T-helper 17 cell (primary cell): ENCODE results near the gene TOX3. TPM values are rescaled to one million over a fixed set of nuclear protein-coding genes. Genes with fewer than 3 reads are reported as not detected.

Experiments
- ATAC-seq: fragments of 150-1000 bp; cut with Tn5 transposase; 2 replicates; pipeline ENCODE4 v1.10.0; 2021; ENCODE audit warnings: mild to moderate bottlenecking, moderate library complexity
- DNase-seq, 3 donors: peaks; one replicate each; pipeline versions ENCODE4 v3.0.0 to v3.0.0-alpha.2; 2020 to 2021
- H3K9me3 ChIP-seq: one replicate; pipeline ENCODE4 v1.7.0; 2013; ENCODE audit warnings: low read length, mild to moderate bottlenecking; ENCODE audit not compliant: control insufficient read depth, poor library complexity, severe bottlenecking
- H3K27ac Mint-ChIP-seq: one replicate; pipeline ENCODE4 v1.8.0; 2022; ENCODE audit warnings: mild to moderate bottlenecking, moderate library complexity, mixed read lengths
- H3K27me3 Mint-ChIP-seq: one replicate; pipeline ENCODE4 v1.8.0; 2022; ENCODE audit warnings: mixed read lengths
- H3K36me3 Mint-ChIP-seq: one replicate; pipeline ENCODE4 v1.8.0; 2022; ENCODE audit warnings: low read depth, mixed read lengths
- H3K4me1 Mint-ChIP-seq: one replicate; pipeline ENCODE4 v1.8.0; 2022; ENCODE audit warnings: mild to moderate bottlenecking, mixed read lengths
- H3K4me3 Mint-ChIP-seq: one replicate; pipeline ENCODE4 v1.8.0; 2022; ENCODE audit warnings: mild to moderate bottlenecking, moderate library complexity, mixed read lengths
- total RNA-seq, 4 donors: library from RNA in 2 of 4; stranded (reverse) in 2 of 4; gene quantifications; one replicate each; pipeline ENCODE4 v1.2.3 and lab custom pipeline; 2022 to 2026

The TOX3 gene
- total RNA-seq, 2 donors from 2014 or later = not detected

DNA sequence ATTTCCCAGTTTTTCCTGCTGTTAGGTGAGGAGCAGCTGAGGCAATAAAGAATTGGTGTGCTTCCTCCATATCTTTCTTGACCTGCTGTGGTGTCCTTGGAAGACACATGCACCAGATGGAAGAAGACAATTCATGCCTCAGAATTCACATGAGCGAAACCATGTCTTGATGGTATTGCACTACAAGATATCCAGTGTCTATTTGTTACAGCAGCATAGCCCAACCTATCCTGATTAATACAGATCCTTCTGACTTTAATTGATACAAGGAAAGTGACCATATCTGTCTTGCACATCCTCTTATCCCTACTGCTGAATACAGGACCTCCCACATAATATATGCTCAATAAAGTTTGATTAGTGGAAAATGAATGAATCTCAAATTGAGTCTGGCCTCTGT is 9.1 kb upstream of the TOX3 start:
- no peak for ATAC-seq
- Mint-ChIP-seq H3K4me3 (no peak overlapping the region), H3K4me1 (no peaks in the 10 kb centered on the region), H3K27me3 (no peaks in the 10 kb centered on the region), H3K36me3 (no peaks in the 10 kb centered on the region), H3K27ac (no peak overlapping the region)
- no peaks in the 10 kb centered on the region for H3K9me3 ChIP-seq
- no peak for DNase-seq

DNA sequence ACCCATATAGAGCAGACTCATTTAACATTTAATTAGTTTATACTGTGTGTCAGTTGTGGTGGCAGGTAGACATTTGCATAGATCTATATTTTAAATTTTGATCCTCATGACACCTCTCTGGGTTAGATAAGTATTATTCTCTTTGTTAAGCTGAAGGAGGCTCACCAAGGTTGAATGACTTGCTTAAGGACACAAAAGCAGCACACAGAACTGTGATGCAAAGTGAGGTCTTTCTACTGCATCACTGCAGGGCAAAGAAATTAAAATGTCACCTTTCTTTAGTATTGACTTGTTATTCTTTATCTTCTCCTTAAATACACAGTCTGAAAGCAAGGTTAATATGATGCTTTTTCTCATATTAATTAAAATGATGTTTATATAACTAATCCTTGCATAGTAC is 8.6 kb upstream of the TOX3 start:
- ATAC-seq (no peak), DNase-seq (no peak)
- Mint-ChIP-seq H3K4me1 (no peaks in the 10 kb centered on the region), H3K27ac (no peak overlapping the region), H3K4me3 (no peak overlapping the region), H3K36me3 (no peaks in the 10 kb centered on the region), H3K27me3 (no peaks in the 10 kb centered on the region)
- H3K9me3 ChIP-seq = no peaks in the 10 kb centered on the region

DNA sequence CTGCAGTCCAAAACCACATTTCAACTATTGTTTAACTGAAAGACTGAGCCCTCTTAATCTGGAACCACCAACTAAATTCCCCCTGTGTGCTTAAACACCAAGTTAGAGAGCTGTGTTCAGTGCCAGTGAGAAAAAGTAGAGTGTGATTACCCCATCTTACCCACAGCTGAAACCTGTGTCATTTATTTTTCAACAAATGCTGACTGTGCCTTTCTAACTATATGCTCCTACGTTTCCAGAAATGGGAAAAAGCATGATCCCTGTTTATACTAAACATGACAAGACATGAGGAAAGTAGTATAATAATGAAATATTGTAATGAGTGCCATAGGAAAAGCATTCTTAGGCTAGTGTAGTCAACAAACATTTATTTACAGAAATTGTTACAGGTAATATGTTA is 7.4 kb upstream of the TOX3 start:
- H3K4me1 Mint-ChIP-seq = no peaks in the 10 kb centered on the region
- no peaks in the 10 kb centered on the region for H3K36me3 Mint-ChIP-seq
- no peak for ATAC-seq
- no peak overlapping the region for H3K27ac Mint-ChIP-seq
- no peaks in the 10 kb centered on the region for H3K9me3 ChIP-seq
- H3K4me3 Mint-ChIP-seq = no peak overlapping the region
- H3K27me3 Mint-ChIP-seq = peaks cover 7% of the 10 kb centered on the region
- no peak for DNase-seq

DNA sequence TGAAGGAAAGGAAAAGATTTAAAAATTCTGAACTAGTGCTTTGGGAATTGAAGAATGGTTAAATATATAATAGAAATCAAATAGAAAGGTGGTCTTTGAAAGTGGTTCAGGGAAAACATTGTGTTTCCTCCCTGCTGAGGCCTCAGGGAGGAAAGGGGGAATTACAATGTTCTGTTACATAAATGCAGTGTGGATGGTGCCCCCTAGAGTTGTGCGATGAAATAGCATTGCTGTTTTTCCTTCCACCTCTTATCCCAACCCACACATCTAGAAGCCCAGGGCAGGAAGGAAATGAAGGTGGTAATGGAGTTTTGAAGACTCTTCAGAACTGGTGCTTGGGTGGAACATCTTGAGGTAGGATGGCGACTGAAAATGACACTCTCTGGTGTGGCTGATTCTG is 6.4 kb upstream of the TOX3 start:
- DNase-seq = no peak
- H3K27me3 Mint-ChIP-seq = peaks cover 11% of the 10 kb centered on the region
- ATAC-seq = no peak

DNA sequence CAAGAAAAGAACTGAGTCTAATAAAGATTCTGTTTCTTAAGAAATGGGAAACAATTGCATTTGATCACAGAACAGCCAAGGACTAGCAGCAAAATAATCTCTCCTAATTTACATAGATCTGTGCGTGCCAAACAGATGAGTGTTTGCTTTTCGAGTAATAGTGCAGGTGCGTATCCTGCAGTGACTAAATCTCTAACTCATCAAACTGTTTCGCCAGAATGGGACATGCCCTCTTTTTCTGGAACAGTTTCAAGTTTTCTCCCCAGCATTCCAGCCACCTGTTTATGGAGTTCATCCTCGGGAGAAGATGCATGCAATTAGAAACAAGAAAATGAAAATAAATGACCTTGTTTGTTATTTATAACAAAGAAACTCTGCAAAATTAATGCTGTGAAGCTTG is 5.7 kb upstream of the TOX3 start:
- DNase-seq = no peak
- no peaks in the 10 kb centered on the region for H3K9me3 ChIP-seq
- Mint-ChIP-seq H3K36me3 (no peaks in the 10 kb centered on the region), H3K4me3 (no peak overlapping the region), H3K27me3 (peaks cover 18% of the 10 kb centered on the region), H3K4me1 (no peaks in the 10 kb centered on the region), H3K27ac (no peak overlapping the region)
- ATAC-seq = no peak

More for the DNA sequence above, 6.4 kb upstream of the TOX3 start:
- Mint-ChIP-seq H3K4me1 (no peaks in the 10 kb centered on the region), H3K36me3 (no peaks in the 10 kb centered on the region), H3K27ac (no peak overlapping the region), H3K4me3 (no peak overlapping the region)
- no peaks in the 10 kb centered on the region for H3K9me3 ChIP-seq

DNA sequence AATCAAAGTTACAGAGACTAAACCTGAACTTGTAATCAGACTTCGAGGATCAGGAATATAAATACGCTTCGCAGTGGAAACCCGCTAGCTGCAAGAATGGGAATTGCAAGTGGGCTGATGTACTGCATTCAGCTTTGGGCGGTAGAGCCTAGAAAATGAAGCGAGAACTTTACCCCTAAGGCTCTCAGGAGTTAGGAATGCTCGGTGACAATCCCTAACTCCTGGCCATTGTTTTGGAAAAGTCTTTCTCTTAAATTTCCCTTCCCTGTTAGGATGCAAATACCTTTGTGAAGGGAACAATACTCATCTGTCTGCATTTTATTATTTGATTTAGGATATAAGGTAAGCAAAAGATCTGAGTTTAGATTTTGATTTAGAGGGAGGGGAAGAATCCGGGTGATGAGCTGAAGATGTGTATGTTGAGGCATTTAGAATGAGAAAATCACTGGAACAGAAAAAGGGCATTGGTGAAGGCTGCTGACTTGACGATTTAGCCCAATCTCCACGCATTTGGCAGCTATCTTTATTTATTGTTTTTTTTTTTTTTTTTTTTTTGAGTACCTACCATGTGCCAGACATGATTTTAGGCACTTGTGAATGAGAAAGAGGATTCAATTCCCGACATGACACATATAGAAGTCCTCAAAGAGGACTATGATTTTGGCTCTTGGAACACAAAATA is 2.2 kb upstream of the TOX3 start:
- Mint-ChIP-seq H3K4me1 (no peaks in the 10 kb centered on the region), H3K27ac (no peak overlapping the region), H3K27me3 (peaks cover 36% of the 10 kb centered on the region), H3K36me3 (no peaks in the 10 kb centered on the region), H3K4me3 (no peak overlapping the region)
- no peaks in the 10 kb centered on the region for H3K9me3 ChIP-seq
- ATAC-seq = no peak
- no peak for DNase-seq

DNA sequence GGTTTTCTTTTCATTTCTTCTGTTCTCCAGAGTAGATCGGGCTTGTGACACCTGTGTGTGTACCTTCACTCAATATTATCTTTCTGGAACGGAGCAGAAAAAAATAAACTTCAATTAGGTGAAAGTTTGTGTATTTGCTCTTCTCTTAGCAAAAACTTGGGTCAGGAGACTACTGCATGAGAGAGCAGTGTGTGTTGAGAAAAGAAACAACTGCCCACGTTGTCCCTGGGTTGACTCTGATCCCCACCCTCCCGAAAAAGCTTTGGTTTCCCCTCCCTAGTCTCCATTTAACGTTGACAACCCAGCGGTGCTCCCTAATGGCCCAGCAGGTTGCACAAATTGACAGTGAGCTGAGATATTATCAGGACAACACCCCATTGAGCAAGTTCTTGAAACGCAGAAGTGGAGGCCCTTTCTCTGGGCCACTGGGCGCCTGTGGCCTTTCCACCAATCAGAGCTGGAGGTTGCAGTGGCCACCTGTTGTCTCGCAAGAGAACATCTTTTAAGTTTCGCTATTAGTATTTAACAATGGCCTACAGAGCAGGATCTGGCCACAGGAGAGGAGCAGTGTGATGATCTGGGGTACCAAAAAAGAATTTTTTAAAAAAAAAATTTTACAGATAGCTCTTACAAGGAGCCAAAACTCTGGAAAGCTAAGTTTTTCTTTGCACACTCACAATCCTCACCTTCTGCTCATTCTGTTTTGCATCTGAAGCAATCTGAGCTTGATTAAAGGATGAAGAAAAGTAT is 1.5 kb upstream of the TOX3 start:
- H3K4me1 Mint-ChIP-seq = no peaks in the 10 kb centered on the region
- no peak for DNase-seq
- ATAC-seq = no peak
- H3K4me3 Mint-ChIP-seq = no peak overlapping the region
- no peaks in the 10 kb centered on the region for H3K9me3 ChIP-seq
- peaks cover 41% of the 10 kb centered on the region for H3K27me3 Mint-ChIP-seq
- no peaks in the 10 kb centered on the region for H3K36me3 Mint-ChIP-seq
- H3K27ac Mint-ChIP-seq = no peak overlapping the region

DNA sequence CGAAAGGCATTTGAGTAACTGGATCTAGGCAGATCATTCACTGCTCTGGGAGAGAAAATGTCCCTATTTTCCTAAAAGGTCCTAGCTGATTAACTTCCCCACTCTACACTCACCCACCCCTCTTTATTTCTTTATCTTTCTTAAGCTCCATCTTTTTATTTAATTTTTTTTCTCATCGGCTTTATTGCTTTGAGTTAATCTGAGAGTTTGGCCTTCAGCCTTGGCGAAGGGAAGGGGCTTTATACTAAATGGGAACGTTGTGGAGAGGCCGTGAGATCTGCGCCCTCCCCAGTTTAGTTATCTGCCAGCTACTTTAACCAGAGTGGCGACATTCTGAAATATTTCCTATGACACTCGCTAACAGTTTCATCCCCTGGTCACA is 882 bp upstream of the TOX3 start:
- ATAC-seq = no peak
- H3K27me3 Mint-ChIP-seq = peaks cover 46% of the 10 kb centered on the region
- no peaks in the 10 kb centered on the region for H3K36me3 Mint-ChIP-seq
- no peaks in the 10 kb centered on the region for H3K9me3 ChIP-seq
- DNase-seq = no peak
- H3K4me3 Mint-ChIP-seq = no peak overlapping the region
- no peaks in the 10 kb centered on the region for H3K4me1 Mint-ChIP-seq
- no peak overlapping the region for H3K27ac Mint-ChIP-seq

DNA sequence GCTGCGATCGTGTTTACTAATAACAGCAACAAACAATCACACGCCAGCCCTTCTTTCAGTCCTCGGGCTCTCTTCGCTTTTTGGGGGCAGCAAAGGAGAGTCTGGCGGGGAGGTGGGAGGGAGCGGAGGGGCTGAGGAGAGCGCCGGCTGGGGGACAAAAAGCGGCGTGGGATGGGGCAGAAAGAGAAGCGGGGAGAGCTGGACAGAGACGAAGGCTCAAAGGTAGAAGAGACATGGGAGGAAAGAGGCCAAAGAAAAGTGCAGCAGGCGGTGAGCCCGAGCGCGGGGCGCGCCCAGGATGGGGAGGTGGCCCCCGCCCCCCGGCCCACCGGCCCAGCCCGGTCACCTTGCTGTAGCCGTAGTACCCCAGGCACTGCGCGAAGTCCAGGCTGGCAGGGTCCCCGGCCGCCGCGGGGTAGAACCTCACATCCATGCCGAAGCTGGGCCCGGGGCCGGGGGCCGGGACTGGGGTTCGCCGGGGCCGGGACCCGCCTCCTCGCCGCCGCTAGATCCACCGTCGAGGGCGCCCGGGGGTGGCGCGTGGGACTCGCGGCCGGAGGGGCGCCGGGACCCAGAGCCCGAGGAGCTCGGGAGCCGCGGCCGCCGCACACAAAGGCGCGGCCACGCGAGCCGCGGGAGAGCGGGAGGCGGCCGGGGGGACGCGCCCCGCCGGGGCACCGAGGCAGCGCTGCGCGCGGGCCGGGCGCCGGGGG is 496 bp downstream of the TOX3 start:
- H3K36me3 Mint-ChIP-seq = no peaks in the 10 kb centered on the region
- H3K9me3 ChIP-seq = no peaks in the 10 kb centered on the region
- no peak overlapping the region for H3K4me3 Mint-ChIP-seq
- peaks cover 46% of the 10 kb centered on the region for H3K27me3 Mint-ChIP-seq
- DNase-seq (no peak), ATAC-seq (no peak)
- no peaks in the 10 kb centered on the region for H3K4me1 Mint-ChIP-seq
- no peak overlapping the region for H3K27ac Mint-ChIP-seq

DNA sequence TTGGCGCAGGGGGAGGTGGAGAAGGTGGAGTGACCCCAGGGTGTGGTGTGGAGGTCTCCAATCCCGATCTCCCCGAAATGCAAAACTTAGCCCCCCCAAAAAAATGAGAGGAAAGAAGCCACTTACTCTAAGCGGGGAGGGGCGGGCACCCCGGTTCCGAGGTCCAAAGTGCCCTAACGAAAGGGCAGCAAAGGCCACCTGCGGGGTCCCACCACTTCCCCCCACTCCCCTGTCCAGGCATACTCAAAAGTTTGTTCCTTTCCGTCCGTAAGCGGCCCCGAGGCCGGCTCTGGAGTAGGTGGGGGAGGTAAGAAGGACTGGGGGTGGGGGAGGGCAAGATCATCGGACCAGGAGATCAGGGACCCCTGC is 1.1 kb downstream of the TOX3 start:
- DNase-seq (no peak), ATAC-seq (no peak)
- Mint-ChIP-seq H3K27ac (no peak overlapping the region), H3K4me1 (no peaks in the 10 kb centered on the region), H3K36me3 (no peaks in the 10 kb centered on the region), H3K27me3 (peaks cover 46% of the 10 kb centered on the region), H3K4me3 (no peak overlapping the region)
- no peaks in the 10 kb centered on the region for H3K9me3 ChIP-seq

DNA sequence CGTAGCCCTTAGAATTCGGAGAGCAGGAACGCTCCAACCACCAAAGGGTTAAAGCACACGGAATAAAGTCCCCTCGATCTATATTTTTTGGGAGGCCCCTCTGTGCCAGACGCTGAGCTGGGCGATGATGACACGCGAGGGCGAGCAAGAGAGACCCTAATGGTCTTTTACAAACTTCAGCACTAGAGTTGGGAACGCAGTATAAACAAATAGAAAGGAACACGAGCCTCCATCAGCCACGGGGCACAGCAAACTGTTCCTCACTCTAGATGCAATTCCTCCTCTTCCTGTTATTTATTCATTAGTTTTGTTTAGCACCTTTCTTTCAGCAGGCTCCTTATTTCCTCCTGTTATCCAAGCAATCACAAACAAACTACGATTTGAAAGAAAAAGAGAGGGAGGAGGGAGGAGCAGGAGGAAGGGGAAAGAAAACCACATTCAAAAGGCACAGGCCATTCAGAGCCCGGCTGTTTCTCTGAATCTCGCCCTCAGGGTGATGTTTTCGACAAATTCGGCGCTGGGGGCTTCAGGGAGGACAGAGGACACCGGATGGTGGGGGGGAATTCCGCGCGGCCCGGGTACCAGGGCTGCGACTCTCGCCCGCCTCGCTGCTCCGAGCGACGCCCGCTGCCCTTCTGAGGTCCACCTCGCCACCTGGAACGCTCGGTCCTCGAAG is 1.6 kb downstream of the TOX3 start:
- ATAC-seq = no peak
- no peaks in the 10 kb centered on the region for H3K4me1 Mint-ChIP-seq
- no peaks in the 10 kb centered on the region for H3K9me3 ChIP-seq
- peaks cover 46% of the 10 kb centered on the region for H3K27me3 Mint-ChIP-seq
- no peak overlapping the region for H3K27ac Mint-ChIP-seq
- H3K36me3 Mint-ChIP-seq = no peaks in the 10 kb centered on the region
- no peak overlapping the region for H3K4me3 Mint-ChIP-seq
- DNase-seq = no peak

DNA sequence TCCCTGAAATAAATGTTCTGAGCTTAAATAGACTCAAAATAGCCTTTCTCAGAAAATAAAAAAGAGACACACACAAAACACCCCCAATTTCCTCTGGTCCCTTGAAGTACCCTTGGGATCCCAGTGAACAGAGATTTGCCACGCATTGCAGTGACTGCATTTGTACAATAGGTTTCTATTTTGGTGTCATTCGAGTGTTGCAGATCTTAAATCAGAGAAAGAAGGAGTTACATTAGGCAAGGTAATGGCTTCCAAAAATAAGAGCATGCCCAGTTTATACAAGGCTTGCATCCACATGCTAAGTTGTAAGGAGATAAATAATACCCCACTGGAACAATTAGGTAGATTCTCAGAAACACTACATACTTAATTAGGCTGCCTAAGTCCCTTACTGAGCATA is 2.2 kb downstream of the TOX3 start:
- H3K9me3 ChIP-seq = no peaks in the 10 kb centered on the region
- Mint-ChIP-seq H3K4me1 (no peaks in the 10 kb centered on the region), H3K27ac (no peak overlapping the region), H3K4me3 (no peak overlapping the region), H3K27me3 (peaks cover 42% of the 10 kb centered on the region), H3K36me3 (no peaks in the 10 kb centered on the region)
- DNase-seq = no peak
- ATAC-seq = no peak

DNA sequence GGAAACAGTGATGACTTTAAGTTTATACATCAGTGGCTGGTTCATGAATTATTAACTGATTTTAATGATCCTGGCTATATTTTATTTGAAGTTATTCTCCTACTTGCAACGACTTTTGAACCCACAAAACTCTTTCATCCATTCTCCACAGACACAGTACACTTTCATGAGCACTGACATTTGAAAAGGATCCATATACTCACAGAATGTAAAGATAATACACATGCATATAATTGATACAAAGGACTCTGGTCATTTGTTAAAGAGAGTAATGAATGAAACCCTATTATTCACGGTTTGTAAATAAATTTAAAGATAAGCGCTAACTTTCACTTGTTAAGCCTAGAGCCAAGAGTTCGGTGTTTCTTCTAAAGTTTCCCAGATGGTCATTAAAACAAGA is 3.3 kb downstream of the TOX3 start:
- H3K27ac Mint-ChIP-seq = no peak overlapping the region
- no peaks in the 10 kb centered on the region for H3K36me3 Mint-ChIP-seq
- H3K27me3 Mint-ChIP-seq = peaks cover 39% of the 10 kb centered on the region
- no peak overlapping the region for H3K4me3 Mint-ChIP-seq
- H3K9me3 ChIP-seq = no peaks in the 10 kb centered on the region
- ATAC-seq = no peak
- H3K4me1 Mint-ChIP-seq = no peaks in the 10 kb centered on the region
- no peak for DNase-seq
